Hematopoietic multipotent progenitor cell treated with erythropoietin and hydrocortisone succinate and interleukin-3 and kit ligand, for 6 days (in vitro differentiated cells): Measurements from ENCODE around the gene PRX.
A peak's percentile ranks its signal among the peaks of the same experiment; 100 is the strongest.
"Not testable (repeated sequence)": the region's sequence is repeated elsewhere in the genome, so short reads cannot be mapped to it uniquely, and the experiment has no call there.

Source experiments
- DNase-seq: peaks from one replicate; pipeline ENCODE4 v3.0.0-alpha.2; 2015

Gene PRX

DNA sequence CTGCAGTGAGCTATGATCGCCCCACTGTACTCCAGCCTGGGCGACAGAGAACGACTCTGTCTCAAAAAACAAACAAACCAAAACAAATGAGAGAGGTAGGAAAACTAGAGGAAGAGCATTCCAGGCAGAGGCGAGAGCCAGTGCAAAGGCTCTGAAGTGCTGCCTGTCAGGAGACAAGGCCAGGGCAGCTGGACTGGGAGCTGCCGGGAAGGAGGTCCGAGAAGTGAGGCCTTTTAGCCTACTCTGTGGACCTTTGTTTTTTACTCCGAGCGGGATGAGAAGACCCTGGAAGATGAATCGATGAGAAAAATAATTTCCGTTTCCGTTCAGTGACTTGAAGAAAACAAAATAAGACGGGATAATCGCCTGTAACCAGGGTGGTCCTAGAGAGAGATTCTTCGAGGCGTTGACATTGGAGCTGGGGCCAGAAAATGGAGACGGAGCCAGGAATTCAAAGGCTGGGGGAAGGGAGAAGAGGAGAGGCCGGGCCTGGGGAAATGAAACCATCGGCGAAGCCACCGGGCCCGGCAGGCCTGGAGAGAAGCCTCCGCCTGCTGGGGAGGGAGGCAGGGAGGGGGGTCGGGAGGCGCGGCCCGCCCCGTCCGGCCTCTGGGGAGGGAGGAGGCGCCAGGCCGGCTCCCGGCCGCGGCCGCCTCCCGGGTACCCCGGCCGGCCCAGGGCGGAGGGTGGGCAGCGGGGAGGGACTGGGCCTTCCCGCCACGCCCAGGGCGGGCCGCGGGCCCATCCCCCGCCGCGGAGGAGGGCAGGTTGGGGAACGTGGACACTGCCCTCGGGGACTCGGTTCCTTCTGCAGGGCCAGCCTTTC, 20.4 kb upstream of the PRX start:
- DNase-seq = peak; percentile 90

DNA sequence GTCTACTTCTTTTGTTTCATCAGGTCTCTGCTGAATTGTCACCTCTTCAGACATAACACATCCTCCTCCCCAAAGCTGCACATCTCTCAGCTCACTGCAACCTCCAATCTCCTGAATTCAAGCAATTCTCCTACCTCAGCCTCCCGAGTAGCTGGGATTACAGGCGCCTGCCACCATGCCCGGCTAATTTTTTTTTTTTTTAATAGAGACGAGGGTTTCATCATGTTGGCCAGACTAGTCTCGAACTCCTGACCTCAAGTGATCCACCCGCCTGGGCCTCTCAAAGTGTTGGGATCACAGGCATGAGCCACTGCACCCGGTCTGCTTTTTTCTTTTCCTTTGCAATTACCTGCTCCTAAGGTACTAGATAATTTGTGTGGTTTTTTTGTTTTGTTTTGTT, 19.6 kb upstream of the PRX start:
- DNase-seq = not testable (repeated sequence)

DNA sequence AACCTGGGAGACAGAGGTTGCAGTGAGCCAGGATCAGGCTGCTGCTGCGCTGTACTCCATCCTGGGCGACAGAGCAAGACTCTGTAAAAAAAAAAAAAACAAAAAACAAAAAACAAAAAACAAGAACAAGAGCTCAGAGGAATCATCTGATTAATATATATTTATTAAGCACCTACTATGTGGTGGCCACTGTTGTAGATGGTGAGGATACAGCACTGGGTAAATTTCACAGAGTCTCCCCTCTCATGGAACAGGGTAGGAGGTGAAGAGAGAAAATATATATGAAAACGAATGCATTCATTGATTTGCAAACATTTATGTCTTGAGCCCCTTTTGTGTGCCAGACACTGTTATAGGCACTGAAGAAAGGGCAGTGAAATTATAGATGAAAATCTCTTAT, 18.5 kb upstream of the PRX start:
- DNase-seq = no peak

DNA sequence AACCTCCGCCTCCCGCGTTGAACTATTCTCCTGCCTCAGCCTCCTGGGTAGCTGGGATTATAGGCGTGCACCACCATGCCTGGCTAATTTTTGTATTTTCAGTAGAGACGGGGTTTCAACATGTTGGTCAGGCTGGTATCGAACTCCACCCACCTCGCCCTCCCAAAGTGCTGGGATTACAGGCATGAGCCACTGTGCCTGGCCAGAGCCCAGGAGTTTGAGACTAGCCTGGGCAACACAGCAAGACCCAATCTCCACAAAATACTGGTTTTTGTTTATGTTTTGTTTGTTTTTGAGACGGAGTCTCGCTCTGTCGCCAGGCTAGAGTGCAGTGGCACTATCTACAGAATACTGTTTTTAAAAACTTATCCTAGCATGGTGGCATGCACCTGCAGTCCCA, 17.1 kb upstream of the PRX start:
- not testable (repeated sequence) for DNase-seq

DNA sequence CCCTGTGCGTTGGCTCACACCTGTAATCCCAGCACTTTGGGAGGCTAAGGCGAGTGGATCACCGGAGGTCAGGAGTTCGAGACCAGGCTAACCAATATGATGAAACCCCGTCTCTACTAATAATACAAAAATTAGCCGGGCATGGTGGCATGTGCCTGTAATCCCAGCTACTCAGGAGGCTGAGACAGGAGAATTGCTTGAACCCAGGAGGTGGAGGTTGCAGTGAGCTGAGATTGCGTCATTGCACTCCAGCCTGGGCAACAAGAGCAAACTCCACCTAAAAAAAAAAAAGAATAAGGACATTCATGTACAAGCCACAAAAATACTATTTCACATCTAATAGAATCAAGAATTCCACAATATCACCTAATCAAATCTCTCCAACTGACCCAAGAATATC, 15.0 kb upstream of the PRX start:
- DNase-seq = not testable (repeated sequence)

DNA sequence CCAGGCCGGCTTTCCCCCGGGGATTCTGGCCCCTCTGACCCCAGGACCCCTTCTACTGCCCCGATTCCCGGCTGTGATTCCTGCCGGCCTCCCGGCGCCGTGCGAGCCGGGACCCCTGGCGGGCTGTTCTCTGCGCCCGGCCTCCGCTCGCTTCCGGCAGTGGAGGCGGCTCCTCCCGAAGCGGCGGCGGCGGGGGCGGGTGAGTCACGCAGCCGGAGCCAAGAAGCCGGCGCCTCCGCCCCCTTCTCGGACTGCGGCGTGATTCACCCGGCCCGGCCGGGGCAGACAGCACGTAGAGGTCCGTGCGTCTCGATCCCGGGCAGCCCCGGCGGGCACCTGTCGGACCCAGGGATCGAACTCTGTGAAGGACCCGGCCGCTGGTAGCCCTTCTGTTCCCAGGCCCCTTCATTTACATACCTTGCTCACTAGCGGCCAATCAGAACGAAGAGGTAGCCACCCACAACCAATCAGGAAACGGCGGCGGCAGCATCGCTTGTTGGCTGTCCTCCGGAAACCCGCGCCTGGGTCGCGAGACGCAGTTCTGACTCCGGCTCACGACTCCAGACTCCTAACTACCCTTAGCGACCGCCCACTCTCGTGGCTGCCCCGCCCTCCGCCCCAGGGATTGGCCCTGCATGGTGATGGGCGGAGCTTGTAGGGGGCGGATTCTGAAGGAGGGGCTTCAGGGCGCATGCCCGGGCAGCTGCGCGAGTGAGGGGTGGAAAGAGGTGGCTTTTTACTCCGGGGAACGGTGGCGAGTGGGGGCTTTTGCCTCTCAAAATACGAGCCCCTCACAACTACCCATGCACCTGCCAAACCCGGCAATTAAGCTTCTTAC, 12.5 kb upstream of the PRX start, which contains the start of gene SERTAD1:
TSS of gene SERTAD1 (minus strand) at position 543 of the 838 bp plus-strand sequence. CDS start 2,446 bp downstream, outside the sequence.
- peak; percentile 100 for DNase-seq

DNA sequence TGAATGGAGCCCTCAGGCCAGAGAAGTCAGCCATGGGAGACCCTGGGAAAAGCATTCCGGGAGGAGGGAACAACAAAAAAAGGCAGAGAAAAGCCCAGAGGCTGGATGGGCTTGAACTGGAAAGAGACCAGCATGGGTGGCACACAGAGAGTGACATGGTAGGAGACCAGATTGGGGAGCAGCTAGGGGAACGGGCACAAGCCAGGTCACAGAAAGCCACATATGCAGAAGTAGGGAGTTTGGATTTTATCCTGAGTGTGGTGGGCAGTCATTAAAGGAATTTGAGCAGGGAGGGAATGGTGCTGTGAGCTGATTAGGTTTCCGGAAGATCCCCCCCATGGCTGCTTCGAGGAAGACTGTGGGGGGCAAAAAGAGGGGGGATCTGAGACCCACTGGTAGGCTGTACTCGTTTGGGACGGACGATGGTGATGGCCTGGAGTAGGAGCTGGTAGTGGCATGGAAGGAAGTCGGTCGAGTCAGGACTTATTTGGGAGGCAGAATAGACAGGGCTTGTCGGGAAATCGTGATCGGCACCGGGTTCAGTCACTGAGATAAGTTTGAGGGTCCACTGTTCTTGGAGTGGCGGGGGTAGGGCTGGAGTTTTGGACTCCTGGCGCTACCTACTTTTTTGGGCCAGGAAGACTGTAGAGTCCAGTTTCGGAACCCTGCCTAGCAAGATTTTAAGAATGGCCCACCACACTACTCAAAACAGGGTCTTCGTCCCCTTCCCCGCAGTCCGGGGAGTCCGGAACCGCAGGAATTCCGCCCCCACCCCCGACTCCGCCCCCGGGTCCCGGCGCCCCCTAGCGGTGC, 11.7 kb upstream of the PRX start:
- DNase-seq = no peak

DNA sequence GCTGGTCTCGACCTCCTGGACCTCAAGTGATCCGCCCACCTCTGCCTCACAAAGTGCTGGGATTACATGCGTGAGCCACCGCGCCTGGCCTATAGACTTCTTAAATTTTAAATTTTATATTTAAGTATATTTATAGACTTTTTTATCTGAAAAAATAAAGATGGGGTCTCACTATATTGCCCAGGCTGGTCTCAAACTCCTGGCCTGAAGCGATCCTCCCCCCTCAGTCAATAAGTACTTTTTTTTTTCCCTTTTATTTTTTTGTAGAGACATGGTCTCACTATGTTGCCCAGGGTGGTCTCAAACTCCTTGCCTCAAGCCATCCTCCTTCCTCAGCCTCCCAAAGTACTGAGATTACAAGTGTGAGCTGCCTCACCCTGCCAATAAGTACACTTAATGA, 10.8 kb upstream of the PRX start:
- no peak for DNase-seq

DNA sequence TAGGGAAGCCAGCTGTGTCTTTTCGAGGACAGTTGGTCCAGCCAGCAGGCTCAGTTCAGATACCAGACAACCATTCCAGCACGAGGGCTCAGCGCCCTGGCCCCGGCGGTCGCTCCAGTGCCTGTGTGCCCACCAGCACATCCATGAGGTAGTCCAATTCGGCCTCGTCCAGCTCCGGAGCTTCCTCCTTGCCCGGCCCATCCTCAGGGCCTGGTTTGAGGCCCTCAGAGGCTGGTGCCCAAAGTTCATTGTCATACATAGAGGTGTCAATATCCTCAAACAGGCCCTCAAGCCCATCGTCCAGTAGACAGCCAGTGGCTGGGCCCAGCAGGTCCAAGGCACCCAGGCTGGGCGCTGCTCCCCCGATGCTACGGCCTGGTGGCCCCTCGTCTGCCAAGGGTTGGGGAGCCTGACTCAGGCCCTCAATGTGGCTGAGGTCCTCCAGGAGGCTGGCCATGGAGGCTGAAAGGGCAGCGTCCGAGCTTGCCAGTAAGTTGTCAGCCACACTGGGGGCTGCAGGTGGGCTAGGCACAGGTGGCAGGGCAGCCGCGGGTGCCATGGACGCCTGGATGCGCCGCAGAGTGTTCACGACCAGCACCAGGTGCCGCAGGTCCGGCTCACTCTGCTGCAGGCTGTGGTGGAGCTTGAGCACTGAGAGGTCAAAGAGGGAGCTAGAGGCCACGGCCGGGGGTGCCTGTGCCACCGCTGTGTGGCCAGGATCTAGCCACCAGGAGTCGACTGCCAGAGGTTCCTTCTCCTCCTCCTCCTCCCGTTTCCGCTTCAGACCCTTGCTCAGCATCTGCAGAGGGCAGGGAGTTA, 9.8 kb upstream of the PRX start:
- DNase-seq = no peak

DNA sequence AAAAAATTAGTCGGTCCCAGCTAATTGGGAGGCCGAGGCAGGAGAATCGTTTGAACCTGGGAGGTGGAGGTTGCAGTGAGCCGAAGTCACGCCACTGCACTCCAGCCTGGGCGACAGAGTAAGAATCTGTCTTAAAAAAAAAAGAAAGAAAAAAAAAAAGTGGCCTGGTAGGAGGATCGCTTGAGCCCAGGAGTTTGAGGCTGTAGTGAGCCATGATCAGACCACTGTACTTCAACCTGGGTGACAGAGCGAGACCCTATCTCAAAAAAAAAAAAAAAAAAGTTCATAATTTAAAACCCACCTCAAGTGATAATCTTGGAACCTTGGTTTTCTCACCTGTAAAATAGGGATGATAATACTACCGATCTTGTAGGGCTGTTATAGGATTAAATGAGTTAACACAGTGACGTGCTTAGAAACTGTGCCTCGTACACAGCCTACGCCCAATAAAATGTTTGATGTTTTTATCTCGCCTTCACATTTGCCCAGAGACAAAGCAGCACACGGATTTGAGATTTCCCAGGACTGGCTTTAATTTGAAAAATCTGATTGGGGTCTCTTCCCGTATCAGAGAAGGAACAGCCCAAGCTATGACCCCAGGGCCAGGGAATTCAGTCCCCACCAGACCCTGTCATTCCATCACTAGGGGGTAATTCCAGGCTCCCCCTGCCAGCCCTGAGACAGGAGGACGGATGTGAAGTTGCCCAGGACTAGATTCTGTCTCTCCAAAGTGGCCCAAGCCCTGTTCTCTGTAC, 9.0 kb upstream of the PRX start:
- peak; percentile 54 for DNase-seq

DNA sequence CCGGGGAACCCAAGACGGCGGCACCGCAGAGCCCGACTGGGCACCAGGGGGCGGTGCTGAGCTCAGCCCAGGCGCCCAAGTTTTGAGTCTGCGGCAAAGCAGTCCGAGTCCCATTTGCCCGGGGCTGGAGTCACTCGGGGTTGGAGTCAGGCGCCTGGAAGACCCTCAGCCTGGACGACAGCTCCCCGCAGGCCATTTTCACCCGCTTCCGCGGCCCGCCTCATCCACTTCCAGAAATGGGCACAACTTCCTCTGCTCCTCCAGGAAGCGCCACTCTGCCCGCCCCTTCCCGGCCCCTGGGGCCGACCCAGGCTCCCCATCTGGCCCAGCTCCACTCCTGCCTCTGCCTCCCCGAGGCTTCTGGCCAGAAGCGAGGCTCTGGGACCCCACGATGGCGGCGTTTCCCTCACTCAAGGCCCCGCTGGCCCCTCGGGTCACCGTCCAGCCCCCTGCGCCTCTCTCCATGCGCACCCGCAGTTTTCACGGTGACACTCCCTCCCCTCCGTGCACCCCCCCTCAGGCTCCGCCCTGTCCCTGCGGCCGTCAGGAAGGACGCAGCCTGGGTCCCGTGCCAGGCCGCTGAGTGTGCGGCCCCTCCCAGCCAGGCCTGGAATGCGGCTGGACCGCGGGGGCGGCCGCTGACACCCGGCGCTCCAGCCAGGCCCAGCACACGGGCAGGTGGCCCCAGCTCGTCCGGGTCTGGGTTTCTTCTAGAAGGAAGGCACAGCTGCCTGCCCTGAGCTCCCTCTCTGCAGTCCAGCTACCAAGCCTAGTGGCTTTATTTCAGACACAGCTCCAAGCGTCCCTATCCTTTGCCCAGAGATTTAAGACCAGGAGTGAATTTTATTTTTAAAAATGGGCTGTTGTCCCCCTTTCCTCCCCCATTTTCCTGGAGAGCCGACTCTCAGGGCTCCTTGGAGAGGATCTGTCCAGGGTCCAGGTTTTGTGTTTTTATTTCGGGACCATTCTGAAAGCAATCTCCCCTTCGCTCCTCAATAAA, 7.9 kb upstream of the PRX start:
- DNase-seq = peak; percentile 88

DNA sequence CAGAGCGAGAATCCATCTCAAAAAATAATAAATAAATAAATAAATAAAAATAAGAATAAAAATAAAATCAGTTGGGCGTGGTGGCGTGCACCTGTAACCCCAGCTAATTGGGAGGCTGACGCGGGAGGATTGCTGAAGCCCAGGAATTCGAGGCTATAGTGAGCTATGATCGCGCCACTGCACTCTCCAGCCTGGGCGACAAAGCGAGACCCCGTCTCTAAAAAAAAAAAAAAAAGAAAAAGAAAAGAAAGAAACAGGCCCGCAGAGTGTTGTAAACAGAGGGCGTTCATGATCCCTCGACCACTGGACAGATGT, 7.2 kb upstream of the PRX start:
- no peak for DNase-seq

DNA sequence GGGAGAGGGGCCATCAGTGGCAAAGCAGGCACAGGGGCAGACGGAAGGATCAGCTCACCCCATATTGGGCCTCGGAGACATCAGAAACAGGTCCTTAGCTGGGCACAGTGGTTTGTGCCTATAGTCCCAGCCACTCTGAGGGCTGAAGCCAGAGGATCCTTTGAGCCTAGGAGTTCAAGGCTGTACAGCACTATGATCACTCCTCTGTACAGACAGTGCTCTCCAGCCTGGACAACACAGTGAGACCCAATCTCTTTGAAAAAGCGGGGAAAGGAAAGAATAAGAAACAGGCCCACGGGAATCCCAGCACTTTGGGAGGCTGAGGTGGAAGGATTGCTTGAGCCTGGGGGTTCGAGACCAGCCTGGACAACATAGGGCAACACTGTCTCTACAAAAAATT, 6.6 kb upstream of the PRX start:
- no peak for DNase-seq

DNA sequence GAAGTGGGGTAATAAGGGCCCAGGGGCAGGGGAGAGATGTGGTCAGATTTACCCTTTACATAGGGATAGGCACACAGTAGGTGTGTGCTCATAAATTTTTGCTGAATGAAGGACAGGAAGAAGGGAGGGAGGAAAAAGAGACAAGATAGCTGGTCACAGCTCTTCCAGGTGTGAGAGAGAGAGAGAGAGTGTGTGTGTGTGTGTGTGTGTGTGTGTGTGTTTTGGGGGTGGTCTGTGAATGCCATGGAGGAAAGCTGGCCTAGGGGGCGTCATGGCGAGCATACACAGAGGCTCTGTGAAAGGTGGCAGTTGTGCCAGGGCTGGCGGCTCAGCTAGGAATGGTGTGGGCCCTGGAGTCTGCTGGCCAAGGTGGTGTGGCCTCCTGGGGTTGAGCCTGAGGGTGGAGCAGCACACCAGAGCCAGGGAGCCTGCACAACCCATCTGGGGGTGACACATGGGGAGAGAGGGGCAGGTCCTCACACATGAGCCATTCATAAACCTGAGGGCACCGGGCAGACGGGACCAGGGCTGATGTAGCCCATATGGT, 6.0 kb upstream of the PRX start:
- no peak for DNase-seq

DNA sequence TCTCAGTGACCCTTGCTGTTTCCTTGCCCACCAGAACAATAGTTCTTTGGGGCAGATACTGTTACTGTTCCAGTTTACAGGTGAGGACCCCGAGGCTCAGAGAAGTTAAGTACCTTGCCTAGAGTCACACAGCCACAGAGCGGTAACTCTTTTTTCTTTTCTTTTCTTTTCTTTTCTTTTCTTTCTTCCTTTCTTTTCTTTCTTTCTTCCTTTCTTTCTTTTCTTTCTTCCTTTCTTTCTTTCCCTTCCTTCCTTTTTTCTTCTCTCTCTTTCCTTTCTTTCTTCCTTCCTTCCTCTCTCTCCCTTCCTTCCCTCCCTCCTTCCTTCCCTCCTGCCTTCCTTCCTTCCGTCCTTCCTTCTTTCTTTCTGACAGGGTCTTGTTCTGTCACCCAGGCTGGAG, 4.9 kb upstream of the PRX start:
- no peak for DNase-seq

DNA sequence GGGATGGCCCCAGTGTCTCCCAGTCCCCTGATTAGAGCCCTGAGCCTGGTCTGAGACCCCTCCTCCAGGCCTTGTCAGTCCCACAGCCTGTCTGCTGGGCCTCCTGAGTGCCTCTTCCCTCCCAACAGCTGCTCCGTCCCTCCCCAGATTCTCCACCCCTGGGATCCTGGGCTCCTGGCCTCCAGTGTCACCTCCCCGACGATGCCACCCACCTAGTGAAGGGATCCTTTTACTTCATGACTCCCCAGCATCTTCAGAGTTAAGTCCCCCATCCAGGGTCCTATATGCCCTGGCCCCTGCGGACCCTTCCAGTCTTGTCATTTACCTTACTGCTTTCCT, 4.4 kb upstream of the PRX start:
- DNase-seq = no peak

DNA sequence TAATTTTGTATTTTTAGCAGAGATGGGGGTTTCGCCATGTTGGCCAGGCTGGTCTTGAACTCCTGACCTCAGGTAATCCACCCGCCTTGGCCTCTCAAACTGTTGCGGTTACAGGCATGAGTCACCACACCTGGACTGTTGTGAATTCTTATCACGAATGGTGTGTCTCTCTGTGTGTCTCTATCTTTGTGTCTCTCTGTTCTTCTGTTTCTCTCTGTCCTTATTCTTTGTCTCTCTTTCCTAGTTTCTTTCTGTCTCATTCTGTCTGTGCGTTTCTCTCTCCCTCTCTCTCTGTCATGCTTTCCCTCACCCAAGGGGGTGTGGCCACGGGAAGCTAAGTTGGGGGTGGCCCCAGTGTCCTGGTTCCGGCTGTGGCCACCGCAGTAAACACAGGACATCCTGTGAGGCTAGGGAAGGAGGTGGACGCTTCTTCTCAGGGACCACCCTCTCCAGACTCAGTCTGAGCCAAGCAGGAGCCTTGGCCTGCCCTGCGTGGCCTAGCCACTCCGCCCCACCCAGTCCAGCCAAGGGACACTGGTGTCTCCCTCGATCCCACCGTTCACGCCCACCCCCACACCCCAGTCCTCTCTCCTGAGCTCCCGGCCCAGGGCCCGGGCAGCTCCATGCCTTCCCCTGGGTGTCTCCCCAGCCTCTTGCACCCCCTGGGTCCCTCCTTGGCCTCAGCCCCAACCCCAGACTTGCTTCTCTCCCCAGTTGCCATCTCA, 3.9 kb upstream of the PRX start:
- peak; percentile 78 for DNase-seq

DNA sequence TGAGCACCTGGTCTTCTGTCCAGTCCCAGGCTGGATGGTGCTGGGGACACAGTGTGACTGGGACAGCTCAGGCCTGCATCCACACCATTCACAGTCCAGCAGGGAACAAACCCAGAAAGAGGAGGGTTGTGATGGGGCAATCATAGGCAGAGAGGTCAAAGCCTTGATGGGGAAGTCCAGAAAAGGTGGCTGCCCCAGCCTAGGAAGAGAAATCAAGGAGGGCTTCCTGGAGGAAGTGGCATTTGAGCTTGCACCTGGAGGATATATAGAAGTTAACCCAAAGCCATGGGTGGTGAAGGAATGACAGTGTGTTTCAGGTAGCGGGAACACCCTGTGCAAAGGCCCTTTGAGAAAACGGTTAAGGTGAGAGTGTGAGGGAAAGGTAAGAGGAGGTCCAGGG, 2.6 kb upstream of the PRX start:
- DNase-seq = no peak
